Dermis microvascular lymphatic vessel endothelial cell (primary cell): Measurements from ENCODE around the gene RNF44. TPM values are rescaled to one million over a fixed set of nuclear protein-coding genes. Genes with fewer than 3 reads are reported as not detected.

Experiments used
- DNase-seq, 2 donors: peaks; one replicate each; pipeline versions ENCODE4 v3.0.0 to v3.0.0-alpha.2; 2010; ENCODE audit warnings: low read depth in 2 of 2
- total RNA-seq: library from RNA; depleted of rRNA; stranded (reverse); fragments of >200 nt; gene quantifications from 2 replicates; pipeline ENCODE4 v1.2.1, GENCODE V29; 2014

The RNF44 gene
- 2.4 and 7.0 TPM in 2 replicates for total RNA-seq

DNA sequence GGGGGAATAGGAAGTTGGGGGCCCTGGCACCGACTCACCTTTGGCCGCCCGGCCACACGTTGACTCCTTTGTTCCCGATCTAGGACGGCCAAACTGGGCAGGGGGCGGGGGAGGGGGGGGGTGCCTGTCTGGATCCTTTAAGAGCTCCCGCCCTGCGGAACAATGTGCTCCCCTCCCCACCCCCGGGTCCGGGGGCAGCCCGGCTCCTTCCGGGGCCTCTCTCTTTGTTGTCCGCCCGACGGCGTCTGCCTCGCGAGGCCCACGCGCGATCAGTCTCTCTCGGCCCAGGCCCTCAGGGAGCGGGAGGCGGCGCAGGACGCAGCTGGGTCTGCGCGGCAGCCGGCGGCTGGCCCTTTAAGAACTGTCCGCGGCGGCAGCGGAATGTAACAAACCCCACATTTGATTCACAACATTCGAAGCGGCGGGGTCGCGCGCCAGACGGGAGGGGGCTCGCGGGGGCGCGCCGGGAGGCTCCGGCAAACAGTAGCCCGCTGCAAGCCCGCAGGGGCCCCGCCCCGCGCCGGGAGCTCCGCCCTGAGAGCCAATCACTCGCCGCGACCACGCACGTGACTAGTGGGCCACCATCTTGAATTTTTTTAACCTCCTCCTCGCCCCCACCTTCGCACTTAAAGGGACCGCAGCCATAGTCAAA is at the start of gene RNF44:
TSS of gene RNF44 (minus strand) at position 501 of the 652 bp plus-strand sequence. CDS start 4,930 bp downstream, outside the sequence.
- peak; percentile 94 to 98 for DNase-seq

DNA sequence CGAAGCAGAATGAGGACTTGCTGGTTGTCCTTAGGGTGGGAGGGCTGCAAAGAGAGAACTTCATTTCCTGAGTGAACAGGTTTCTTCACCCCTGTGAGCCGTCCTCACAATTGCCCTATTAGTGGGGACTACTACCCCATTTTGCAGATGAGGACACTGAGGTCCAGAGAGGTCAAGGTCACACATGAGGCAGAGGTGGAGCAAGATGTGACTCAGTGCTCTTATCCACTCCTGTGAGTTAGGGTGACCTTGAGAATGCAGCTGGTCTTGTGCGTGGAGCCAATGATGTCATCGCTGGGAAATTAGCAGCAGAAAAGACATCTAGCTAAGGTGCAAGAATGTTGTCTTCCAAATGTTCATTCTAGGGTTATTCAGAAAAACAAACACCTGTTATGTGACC is 45.9 kb upstream of the RNF44 start:
- DNase-seq = no peak

DNA sequence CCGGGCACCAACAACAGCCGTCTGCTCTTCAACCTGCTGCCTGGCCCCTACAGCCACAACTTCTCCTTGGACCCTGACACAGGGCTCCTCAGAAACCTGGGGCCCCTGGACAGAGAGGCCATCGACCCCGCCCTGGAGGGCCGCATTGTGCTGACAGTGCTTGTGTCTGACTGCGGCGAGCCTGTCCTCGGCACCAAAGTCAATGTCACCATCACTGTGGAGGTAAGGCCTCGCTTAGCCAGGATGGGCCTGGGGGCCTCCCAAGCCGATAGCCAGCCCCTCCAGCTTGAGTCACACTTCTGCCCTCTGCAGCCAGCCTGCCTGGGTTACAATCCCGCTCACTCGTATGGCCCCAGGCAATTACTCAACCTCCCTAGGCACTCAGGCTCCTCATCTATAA is 44.2 kb upstream of the RNF44 start:
- no peak for DNase-seq

- DNase-seq = no peak
These were observed 42.1 kb upstream of the RNF44 start for GRCh38 chr5:176579323-176579722.

DNA sequence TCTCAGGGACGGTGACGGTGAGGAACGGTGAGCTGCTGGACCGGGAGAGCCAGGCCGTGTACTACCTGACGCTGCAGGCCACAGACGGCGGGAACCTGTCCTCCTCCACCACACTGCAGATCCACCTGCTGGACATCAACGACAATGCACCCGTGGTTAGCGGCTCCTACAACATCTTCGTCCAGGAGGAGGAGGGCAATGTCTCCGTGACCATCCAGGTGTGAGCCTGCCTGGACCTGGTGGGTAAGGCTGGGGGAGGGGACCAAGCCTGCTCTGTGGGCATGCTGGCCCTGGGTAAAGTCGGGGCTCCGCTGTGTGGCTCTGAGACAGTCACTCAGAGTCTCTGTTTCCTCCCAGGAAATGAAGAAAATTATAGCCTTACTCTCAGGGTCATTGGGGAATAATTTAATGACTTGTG is 41.2 kb upstream of the RNF44 start:
- DNase-seq = peak; percentile 48 to 66

DNA sequence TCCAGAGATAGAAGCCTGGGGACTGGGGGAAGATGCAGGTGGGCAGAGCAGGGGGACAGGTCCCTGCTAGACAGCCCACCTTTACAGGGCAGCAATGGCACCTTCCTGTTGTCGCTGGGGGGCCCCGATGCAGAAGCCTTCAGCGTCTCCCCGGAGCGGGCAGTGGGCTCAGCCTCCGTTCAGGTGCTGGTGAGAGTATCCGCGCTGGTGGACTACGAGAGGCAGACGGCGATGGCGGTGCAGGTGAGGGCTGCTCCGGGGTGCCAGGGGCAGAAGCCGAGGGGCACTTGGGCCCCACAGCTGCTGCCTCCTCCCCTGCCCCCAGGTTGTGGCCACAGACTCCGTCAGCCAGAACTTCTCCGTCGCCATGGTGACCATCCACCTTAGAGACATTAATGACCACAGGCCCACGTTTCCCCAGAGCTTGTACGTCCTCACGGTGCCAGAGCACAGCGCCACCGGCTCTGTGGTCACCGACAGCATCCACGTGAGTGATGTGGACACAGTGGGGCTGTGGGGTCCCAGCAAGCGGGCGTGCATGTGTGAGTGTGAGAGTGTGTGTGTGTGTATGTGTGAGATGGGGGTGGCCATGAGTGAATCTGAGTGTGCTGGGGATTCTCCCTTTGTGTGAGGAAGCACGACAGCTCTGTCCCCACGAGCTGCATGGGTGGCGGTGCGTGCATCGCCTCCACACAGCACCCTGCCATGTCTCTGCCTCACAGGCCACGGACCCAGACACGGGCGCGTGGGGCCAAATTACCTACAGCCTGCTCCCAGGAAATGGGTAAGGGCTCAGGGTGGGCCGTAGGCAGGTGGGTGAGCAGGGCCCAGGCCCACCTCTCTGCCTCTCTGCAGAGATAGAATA is 40.3 kb upstream of the RNF44 start:
- no peak for DNase-seq

GRCh38 chr5:176575488-176576422 is 38.6 kb upstream of the RNF44 start:
- DNase-seq = no peak

DNA sequence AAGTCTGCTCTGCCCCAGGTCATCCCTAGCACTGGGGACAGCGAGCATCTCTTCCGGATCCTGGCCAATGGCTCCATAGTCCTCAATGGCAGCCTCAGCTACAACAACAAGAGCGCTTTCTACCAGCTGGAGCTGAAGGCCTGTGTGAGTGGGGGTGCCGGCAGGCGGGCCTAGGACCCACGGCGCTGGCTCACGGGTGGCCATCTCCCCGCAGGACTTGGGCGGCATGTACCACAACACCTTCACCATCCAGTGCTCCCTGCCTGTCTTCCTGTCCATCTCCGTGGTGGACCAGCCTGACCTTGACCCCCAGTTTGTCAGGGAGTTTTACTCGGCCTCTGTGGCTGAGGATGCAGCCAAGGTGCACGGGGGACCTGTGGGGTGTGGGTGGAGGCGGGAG is 37.9 kb upstream of the RNF44 start:
- DNase-seq = no peak

DNA sequence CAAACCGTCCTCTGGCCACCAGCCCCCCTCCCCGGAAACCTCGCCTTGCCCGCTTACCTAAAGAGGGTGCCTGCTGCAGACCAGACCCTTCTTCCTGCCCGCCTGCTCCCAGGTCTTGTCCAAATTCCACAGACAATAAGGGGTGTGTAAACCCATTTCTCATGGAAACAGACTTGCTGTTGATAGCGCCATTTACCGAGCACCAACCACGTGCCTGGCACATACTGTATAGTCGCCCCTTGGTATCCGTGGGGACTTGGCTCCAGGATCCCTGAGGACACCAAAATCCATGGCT is 37.0 kb upstream of the RNF44 start:
- DNase-seq = no peak

GRCh38 chr5:176573564-176574296 is 36.5 kb upstream of the RNF44 start:
- DNase-seq = peak in 1 of 2 donors; percentile 61

- DNase-seq = peak in 1 of 2 donors; percentile 24
These were observed 32.8 kb upstream of the RNF44 start for GRCh38 chr5:176570044-176570443.

GRCh38 chr5:176568657-176569056 is 31.5 kb upstream of the RNF44 start:
- DNase-seq = no peak

DNA sequence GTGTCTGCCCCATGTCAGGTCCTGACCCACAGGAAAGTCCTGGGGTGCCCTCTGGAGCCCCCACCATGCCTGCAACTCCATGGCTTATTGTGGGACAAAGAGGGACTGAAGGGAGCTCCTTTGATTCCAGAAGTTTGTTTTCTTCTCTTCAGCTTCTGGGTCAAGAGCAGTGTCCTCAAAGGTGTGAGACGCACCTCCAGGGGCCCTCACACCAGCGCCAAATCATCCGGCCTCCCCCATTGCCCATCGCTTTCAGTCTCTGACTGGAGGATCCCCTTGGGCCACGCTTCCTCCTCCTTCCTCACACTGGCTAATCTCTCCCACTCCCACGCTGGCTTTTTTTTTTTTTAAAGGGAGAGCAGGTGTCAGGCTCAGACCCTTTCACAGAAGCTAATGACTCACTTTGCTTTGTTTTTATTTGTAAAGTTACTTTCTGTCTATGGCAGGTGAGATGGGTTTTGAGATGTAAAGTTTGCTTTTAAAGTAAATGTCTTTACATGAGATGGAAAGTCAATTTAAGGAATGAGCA is 28.6 kb upstream of the RNF44 start:
- DNase-seq = no peak

GRCh38 chr5:176564002-176564401 is 26.8 kb upstream of the RNF44 start:
- DNase-seq = no peak

GRCh38 chr5:176562189-176562588 is 25.0 kb upstream of the RNF44 start:
- no peak for DNase-seq

- no peak for DNase-seq
These were observed 24.1 kb upstream of the RNF44 start for GRCh38 chr5:176561259-176561658.

DNA sequence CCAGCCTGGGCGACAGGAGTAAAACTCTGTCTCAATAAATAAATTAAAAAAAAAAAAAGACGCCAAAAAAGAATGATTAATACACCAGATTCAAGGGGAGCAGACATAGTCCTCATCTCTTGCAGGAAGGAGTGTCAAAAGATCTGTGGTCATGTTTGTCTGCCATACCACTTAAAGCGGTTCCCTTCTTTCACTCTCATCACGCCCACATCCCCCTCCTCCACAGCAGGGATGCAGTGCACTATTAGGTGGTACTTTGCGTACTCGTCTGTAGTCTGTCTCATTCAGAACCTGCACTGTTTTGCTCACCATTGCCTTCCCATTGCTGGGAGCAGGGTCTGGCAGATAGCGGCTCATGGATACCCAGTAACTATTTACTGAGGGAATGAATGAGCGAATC is 23.2 kb upstream of the RNF44 start:
- no peak for DNase-seq

DNA sequence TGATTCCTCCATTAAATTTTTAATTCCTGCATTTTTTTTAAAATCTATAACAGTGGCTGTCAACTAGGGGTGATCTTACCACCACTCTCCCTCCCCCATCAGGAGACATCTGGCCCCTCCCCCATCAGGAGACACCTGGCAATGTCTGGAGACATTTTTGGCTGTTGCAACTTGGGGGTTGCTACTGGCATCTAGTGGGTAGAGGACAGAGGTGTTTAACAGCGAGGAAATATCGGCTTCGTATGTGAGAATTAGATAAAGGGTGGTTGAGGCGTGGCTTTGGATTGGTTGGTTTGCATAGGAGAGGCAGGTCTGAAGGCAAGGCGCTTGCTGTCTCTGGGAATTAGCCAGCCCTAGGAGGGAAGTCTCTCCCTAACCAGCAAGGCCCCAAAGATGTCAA is 22.5 kb upstream of the RNF44 start:
- DNase-seq = no peak

- DNase-seq = no peak
These were observed 20.6 kb upstream of the RNF44 start for GRCh38 chr5:176557846-176558245.

DNA sequence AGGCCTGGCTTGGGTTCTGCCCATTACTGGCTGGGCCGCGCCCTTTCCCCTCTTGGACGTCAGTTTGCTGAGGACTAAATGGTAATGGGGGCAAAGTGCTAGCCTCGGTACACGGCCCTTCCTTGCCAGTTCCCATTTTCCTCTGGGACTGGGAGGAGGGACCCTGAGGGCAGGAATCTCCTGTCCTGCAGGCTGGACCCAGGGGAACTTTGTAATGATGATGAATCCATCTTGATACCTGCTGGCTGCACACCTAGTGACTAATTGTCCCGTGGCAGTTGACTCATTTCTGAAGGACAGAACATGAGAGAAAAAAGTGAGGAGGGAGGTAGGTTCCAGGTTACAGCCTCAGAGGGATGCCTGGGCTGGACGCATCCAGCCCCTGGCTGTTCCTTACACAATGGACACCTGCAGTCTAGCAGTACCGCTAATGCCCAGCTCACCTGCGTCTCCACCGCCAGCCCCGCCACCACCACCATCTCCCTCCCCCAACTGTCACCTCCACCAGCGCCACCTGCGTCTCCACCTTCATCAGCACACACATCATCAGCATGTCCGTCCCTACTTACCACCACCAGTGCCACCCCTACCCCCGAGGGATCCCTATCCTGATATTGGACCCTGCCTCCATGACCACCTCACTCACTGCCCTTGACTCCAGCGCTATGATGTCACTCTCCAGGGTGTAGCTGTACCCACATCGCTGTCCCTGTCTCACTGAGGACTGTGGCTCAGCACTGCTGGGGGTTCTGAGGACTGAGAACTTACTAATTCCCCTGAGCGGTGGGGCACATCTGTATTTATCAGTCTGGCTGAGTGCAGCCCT is 16.3 kb upstream of the RNF44 start:
- DNase-seq = no peak
